H9 (cell line): Measurements from ENCODE around the gene PUM2. TPM values are rescaled to one million over a fixed set of nuclear protein-coding genes. Genes with fewer than 3 reads are reported as not detected.

Experiments used
- DNase-seq: peaks from one replicate; pipeline ENCODE4 v3.0.0-alpha.2; 2017
- H2AFZ ChIP-seq: one replicate; pipeline ENCODE4 v1.6.1; 2013; ENCODE audit warnings: mild to moderate bottlenecking, low read length, control low read depth, moderate library complexity
- H2AK5ac ChIP-seq: 2 replicates; pipeline ENCODE4 v1.6.1; 2013; ENCODE audit warnings: low read length, control low read depth, mixed read lengths; ENCODE audit not compliant: insufficient read length
- H2BK120ac ChIP-seq: one replicate; pipeline ENCODE4 v1.6.1; 2013; ENCODE audit warnings: low read depth, mild to moderate bottlenecking, low read length, control low read depth, inconsistent platforms; ENCODE audit not compliant: poor library complexity, severe bottlenecking
- H2BK12ac ChIP-seq: 2 replicates; pipeline ENCODE4 v1.6.1; 2013; ENCODE audit warnings: low read length, control low read depth, mixed read lengths, low read depth; ENCODE audit not compliant: insufficient read length
- H2BK15ac ChIP-seq: 2 replicates; pipeline ENCODE4 v1.6.1; 2013; ENCODE audit warnings: low read depth, low read length, control low read depth
- H2BK20ac ChIP-seq: one replicate; pipeline ENCODE4 v1.6.1; 2013; ENCODE audit warnings: low read depth, mild to moderate bottlenecking, low read length, control low read depth, inconsistent platforms; ENCODE audit not compliant: poor library complexity, severe bottlenecking
- H2BK5ac ChIP-seq: 2 replicates; pipeline ENCODE4 v1.6.1; 2013; ENCODE audit warnings: low read length, control low read depth, mixed read lengths; ENCODE audit not compliant: insufficient read length
- H3K14ac ChIP-seq: 2 replicates; pipeline ENCODE4 v1.6.1; 2013; ENCODE audit warnings: low read length, control low read depth; ENCODE audit not compliant: insufficient read depth
- H3K18ac ChIP-seq: 2 replicates; pipeline ENCODE4 v1.6.1; 2013; ENCODE audit warnings: low read depth, mild to moderate bottlenecking, mixed read lengths, low read length, control low read depth; ENCODE audit not compliant: insufficient read length
- H3K23ac ChIP-seq: 2 replicates; pipeline ENCODE4 v1.6.1; 2013; ENCODE audit warnings: low read length, control low read depth, mixed read lengths, low read depth; ENCODE audit not compliant: insufficient read length
- H3K23me2 ChIP-seq: 2 replicates; pipeline ENCODE4 v1.6.1; 2013; ENCODE audit warnings: low read depth, mild to moderate bottlenecking, mixed read lengths, low read length, control low read depth; ENCODE audit not compliant: insufficient read length, poor library complexity, severe bottlenecking
- H3K27ac ChIP-seq: 2 replicates; pipeline ENCODE4 v1.5.1; 2013; ENCODE audit warnings: low read length, control low read depth, mixed read lengths, low read depth; ENCODE audit not compliant: insufficient read length
- H3K27me3 ChIP-seq: 2 replicates; pipeline ENCODE4 v1.6.1; 2013; ENCODE audit warnings: low read length, control low read depth, inconsistent platforms; ENCODE audit not compliant: insufficient read depth
- H3K4ac ChIP-seq: 2 replicates; pipeline ENCODE4 v1.6.1; 2013; ENCODE audit warnings: low read depth, mild to moderate bottlenecking, control low read depth, inconsistent platforms, low read length, moderate library complexity
- H3K4me1 ChIP-seq: 2 replicates; pipeline ENCODE4 v1.6.1; 2013; ENCODE audit warnings: low read length, control low read depth, inconsistent platforms; ENCODE audit not compliant: insufficient read depth
- H3K4me2 ChIP-seq: 2 replicates; pipeline ENCODE4 v1.6.1; 2013; ENCODE audit warnings: low read length, control low read depth, mixed read lengths; ENCODE audit not compliant: insufficient read length, insufficient read depth
- H3K56ac ChIP-seq: 2 replicates; pipeline ENCODE4 v1.6.1; 2013; ENCODE audit warnings: low read depth, mild to moderate bottlenecking, mixed read lengths, low read length, control low read depth; ENCODE audit not compliant: insufficient read length
- H3K79me1 ChIP-seq: 2 replicates; pipeline ENCODE4 v1.6.1; 2013; ENCODE audit warnings: low read depth, mild to moderate bottlenecking, moderate library complexity, low read length, control low read depth, inconsistent platforms; ENCODE audit not compliant: insufficient read depth, poor library complexity, severe bottlenecking
- H3K79me2 ChIP-seq: 2 replicates; pipeline ENCODE4 v1.6.1; 2013; ENCODE audit warnings: low read length, control low read depth, inconsistent platforms; ENCODE audit not compliant: insufficient read depth
- H3K9ac ChIP-seq: 2 replicates; pipeline ENCODE4 v1.6.1; 2013; ENCODE audit warnings: low read length, control low read depth, mixed read lengths; ENCODE audit not compliant: insufficient read length; ENCODE audit errors: extremely low read depth
- H3K9me3 ChIP-seq: one replicate; pipeline ENCODE4 v1.6.1; 2013; ENCODE audit warnings: low read depth, low read length, inconsistent platforms; ENCODE audit not compliant: control insufficient read depth
- H3T11ph ChIP-seq: one replicate; pipeline ENCODE4 v1.6.1; 2013; ENCODE audit warnings: mild to moderate bottlenecking, low read length, control low read depth, inconsistent platforms
- H4K20me1 ChIP-seq: one replicate; pipeline ENCODE4 v1.6.1; 2013; ENCODE audit not compliant: control insufficient read depth, insufficient read length, insufficient read depth
- H4K5ac ChIP-seq: 2 replicates; pipeline ENCODE4 v1.6.1; 2013; ENCODE audit warnings: low read depth, mild to moderate bottlenecking, mixed read lengths, low read length, control low read depth; ENCODE audit not compliant: insufficient read length
- H4K8ac ChIP-seq: replicated peaks from 2 replicates; pipeline ENCODE4 v1.6.1; 2013; ENCODE audit warnings: low read length, control low read depth, mixed read lengths, low read depth; ENCODE audit not compliant: insufficient read length
- H4K91ac ChIP-seq: 2 replicates; pipeline ENCODE4 v1.6.1; 2013; ENCODE audit warnings: low read depth, mild to moderate bottlenecking, moderate library complexity, mixed read lengths, low read length, control low read depth; ENCODE audit not compliant: insufficient read length
- H3K27ac Mint-ChIP-seq, 3 experiments: 2 replicates in 2 of 3; 3 replicates in 1 of 3; pipeline ENCODE4 v1.8.0; 2020 to 2021; ENCODE audit warnings: mixed read lengths in 3 of 3, mild to moderate bottlenecking in 1 of 3, moderate library complexity in 1 of 3
- H3K27me3 Mint-ChIP-seq: 2 replicates; pipeline ENCODE4 v1.8.0; 2021; ENCODE audit warnings: low read depth, mild to moderate bottlenecking, moderate library complexity, mixed read lengths
- H3K36me3 Mint-ChIP-seq, 3 experiments: 2 replicates in 2 of 3; 3 replicates in 1 of 3; pipeline ENCODE4 v1.8.0; 2020 to 2021; ENCODE audit warnings: low read depth in 3 of 3, mixed read lengths in 3 of 3; ENCODE audit not compliant: insufficient read depth in 1 of 3
- H3K4me1 Mint-ChIP-seq, 2 experiments: 2 replicates each; pipeline ENCODE4 v1.8.0; 2020; ENCODE audit warnings: mixed read lengths in 2 of 2
- H3K4me3 Mint-ChIP-seq, 2 experiments: 2 replicates in 1 of 2; 3 replicates in 1 of 2; pipeline ENCODE4 v1.8.0; 2020 to 2021; ENCODE audit warnings: mild to moderate bottlenecking in 2 of 2, mixed read lengths in 2 of 2, moderate library complexity in 1 of 2
- H3K9me3 Mint-ChIP-seq, 2 experiments: 2 replicates in 1 of 2; 3 replicates in 1 of 2; pipeline ENCODE4 v1.8.0; 2020; ENCODE audit warnings: mild to moderate bottlenecking in 2 of 2, mixed read lengths in 2 of 2, moderate library complexity in 1 of 2
- CTCF ChIP-seq: fragments of 200-600 bp; sonication (generic); conservative IDR thresholded peaks from 3 replicates; pipeline ENCODE4 v1.8.0; 2021; ENCODE audit warnings: antibody characterized with exemption, mild to moderate bottlenecking
- total RNA-seq: library from RNA; stranded (reverse); gene quantifications from 2 replicates; pipeline ENCODE4 v1.2.1, GENCODE V29; 2021

PUM2 gene
- total RNA-seq, 1 experiment from 2014 or later: 96.6 TPM

GRCh38 chr2:20250436-20250835 is 100.2 kb downstream of the PUM2 start:
- Histone ChIP-seq H2BK15ac (no peak overlapping the region), H3K27me3 (no peaks in the 10 kb centered on the region), H4K5ac (no peak overlapping the region), H2AK5ac (no peak overlapping the region), H3K4me2 (no peak overlapping the region), H2BK12ac (no peak overlapping the region), H4K20me1 (no peaks in the 10 kb centered on the region), H4K91ac (no peak overlapping the region), H2BK120ac (no peak overlapping the region), H4K8ac (no peak overlapping the region), H3K79me1 (no peaks in the 10 kb centered on the region), H2AFZ (no peak overlapping the region), H2BK20ac (no peak overlapping the region), H3T11ph (no peak overlapping the region), H3K23me2 (no peaks in the 10 kb centered on the region), H3K4me1 (no peaks in the 10 kb centered on the region), H3K18ac (no peak overlapping the region), H3K9me3 (no peaks in the 10 kb centered on the region), H2BK5ac (no peak overlapping the region), H3K79me2 (no peaks in the 10 kb centered on the region), H3K27ac (no peak overlapping the region), H3K56ac (no peak overlapping the region), H3K14ac (no peak overlapping the region), H3K9ac (no peak overlapping the region), H3K4ac (no peak overlapping the region), H3K23ac (no peak overlapping the region)
- Mint-ChIP-seq H3K4me3 (no peak overlapping the region), H3K9me3 (no peaks in the 10 kb centered on the region), H3K36me3 (peaks cover 31 to 78% (median 76%) of the 10 kb centered on the region in 3 experiments), H3K4me1 (no peaks in the 10 kb centered on the region), H3K27ac (no peak overlapping the region), H3K27me3 (no peaks in the 10 kb centered on the region)
- DNase-seq: no peak
- TF ChIP-seq CTCF: no peak
